Measurements from ENCODE around the gene ZFPM1. TPM values are rescaled to one million over a fixed set of nuclear protein-coding genes. Genes with fewer than 3 reads are reported as not detected.

The ZFPM1 gene
- total RNA-seq, 1 experiment from 2014 or later: 5.0 TPM

- no TSS peak for BruUV-seq (replicated peaks)
- intact Hi-C loops (cut with micrococcal nuclease): no loop called here
- CTCF ChIA-PET: no interaction called here
- H3K27ac Mint-ChIP-seq (ENCODE audit: low read depth, unreplicated experiment): no peak overlapping the region
- TF ChIP-seq CTCF (IDR thresholded peaks at IDR 0.05; ENCODE audit: unreplicated experiment): no peak
- H3K4me1 Mint-ChIP-seq (ENCODE audit: insufficient read depth, unreplicated experiment): no peaks in the 10 kb centered on the region
- no peak overlapping the region for H3K4me3 Mint-ChIP-seq (ENCODE audit: unreplicated experiment)
- H3K36me3 Mint-ChIP-seq (ENCODE audit: insufficient read depth, unreplicated experiment): no peaks in the 10 kb centered on the region
- DNase-seq (ENCODE audit: unreplicated experiment): no peak
- no peaks in the 10 kb centered on the region for H3K27me3 Mint-ChIP-seq (ENCODE audit: insufficient read depth, unreplicated experiment)
- no peaks in the 10 kb centered on the region for H3K9me3 Mint-ChIP-seq (ENCODE audit: unreplicated experiment)
- POLR2A ChIA-PET: no interaction called here
Measured at GRCh38 chr16:88478889-88479792, 26.1 kb downstream of the ZFPM1 start.

GRCh38 chr16:88479793-88480760 is 27.0 kb downstream of the ZFPM1 start:
- DNase-seq (ENCODE audit: unreplicated experiment): no peak
- Mint-ChIP-seq H3K4me1 (ENCODE audit: insufficient read depth, unreplicated experiment) (no peaks in the 10 kb centered on the region), H3K27me3 (ENCODE audit: insufficient read depth, unreplicated experiment) (no peaks in the 10 kb centered on the region), H3K36me3 (ENCODE audit: insufficient read depth, unreplicated experiment) (no peaks in the 10 kb centered on the region), H3K4me3 (ENCODE audit: unreplicated experiment) (no peak overlapping the region), H3K9me3 (ENCODE audit: unreplicated experiment) (no peaks in the 10 kb centered on the region), H3K27ac (ENCODE audit: low read depth, unreplicated experiment) (no peak overlapping the region)
- no TSS peak for BruUV-seq (replicated peaks)
- no peak for TF ChIP-seq CTCF (IDR thresholded peaks at IDR 0.05; ENCODE audit: unreplicated experiment)
- ChIA-PET CTCF (no interaction called here), POLR2A (no interaction called here)
- intact Hi-C loops (cut with micrococcal nuclease): no loop called here

GRCh38 chr16:88480829-88481228 is 27.7 kb downstream of the ZFPM1 start:
- CTCF ChIA-PET: interaction anchor here (0.8 kb wide), 1 partner anchor 426 kb away, joined by 3 read pairs; no protein-coding TSS in a partner anchor
- POLR2A ChIA-PET: no interaction called here
- H3K4me3 Mint-ChIP-seq (ENCODE audit: unreplicated experiment): no peak overlapping the region

More at GRCh38 chr16:88480829-88481228, 27.7 kb downstream of the ZFPM1 start:
- H3K27me3 Mint-ChIP-seq (ENCODE audit: insufficient read depth, unreplicated experiment): no peaks in the 10 kb centered on the region
- no peak for DNase-seq (ENCODE audit: unreplicated experiment)
- no TSS peak for BruUV-seq (replicated peaks)
- H3K4me1 Mint-ChIP-seq (ENCODE audit: insufficient read depth, unreplicated experiment): no peaks in the 10 kb centered on the region
- no peaks in the 10 kb centered on the region for H3K9me3 Mint-ChIP-seq (ENCODE audit: unreplicated experiment)
- intact Hi-C loops (cut with micrococcal nuclease): no loop called here
- no peak for TF ChIP-seq CTCF (IDR thresholded peaks at IDR 0.05; ENCODE audit: unreplicated experiment)
- no peak overlapping the region for H3K27ac Mint-ChIP-seq (ENCODE audit: low read depth, unreplicated experiment)
- H3K36me3 Mint-ChIP-seq (ENCODE audit: insufficient read depth, unreplicated experiment): no peaks in the 10 kb centered on the region
